GM12892 (cell line): ENCODE data around the gene TBCE.

Experiments
- POLR2A ChIP-seq: IDR thresholded peaks from 2 replicates; pipeline ENCODE4 v1.6.1; 2011; ENCODE audit warnings: low read depth, low read length, control low read depth
- POLR2AphosphoS5 ChIP-seq: IDR thresholded peaks from 2 replicates; pipeline ENCODE4 v1.6.1; 2011; ENCODE audit warnings: low read depth, low read length, control low read depth
- TAF1 ChIP-seq: IDR thresholded peaks from 2 replicates; pipeline ENCODE4 v1.6.1; 2011; ENCODE audit warnings: low read depth, mild to moderate bottlenecking, control low read depth, low read length, borderline replicate concordance

DNA sequence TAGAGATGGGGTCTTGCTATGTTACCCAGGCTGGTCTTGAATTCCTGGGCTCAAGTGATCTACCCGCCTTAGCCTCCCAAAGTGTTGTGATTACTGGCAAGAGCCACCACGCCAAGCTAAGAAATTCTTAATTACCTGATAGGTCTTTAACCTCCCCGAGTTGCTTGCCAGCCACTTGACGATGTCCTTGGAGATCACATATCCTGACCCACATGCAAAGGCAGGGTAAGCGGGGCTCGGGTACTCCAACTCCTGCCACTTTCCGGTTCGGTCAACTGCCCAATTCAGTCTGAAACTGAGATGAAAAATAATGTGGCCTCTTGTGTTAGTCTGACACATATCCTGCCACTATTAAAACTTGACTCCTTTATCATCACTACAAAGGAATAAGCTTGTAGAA lies 86.8 kb downstream of the TBCE start:
- no peak for TF ChIP-seq POLR2A
- no peak for TF ChIP-seq TAF1
- no peak for TF ChIP-seq POLR2AphosphoS5
